Ramos (cell line): ENCODE data around the gene CTIF.

ENCODE experiments used
- in situ Hi-C: fragments of 300-500 bp; cut with MboI; formaldehyde crosslinking; loops from one replicate; pipeline ENCODE4 v1.14.3; 2022; ENCODE audit warnings: low sequenced_read_pairs; ENCODE audit not compliant: unreplicated experiment

CTIF gene

DNA sequence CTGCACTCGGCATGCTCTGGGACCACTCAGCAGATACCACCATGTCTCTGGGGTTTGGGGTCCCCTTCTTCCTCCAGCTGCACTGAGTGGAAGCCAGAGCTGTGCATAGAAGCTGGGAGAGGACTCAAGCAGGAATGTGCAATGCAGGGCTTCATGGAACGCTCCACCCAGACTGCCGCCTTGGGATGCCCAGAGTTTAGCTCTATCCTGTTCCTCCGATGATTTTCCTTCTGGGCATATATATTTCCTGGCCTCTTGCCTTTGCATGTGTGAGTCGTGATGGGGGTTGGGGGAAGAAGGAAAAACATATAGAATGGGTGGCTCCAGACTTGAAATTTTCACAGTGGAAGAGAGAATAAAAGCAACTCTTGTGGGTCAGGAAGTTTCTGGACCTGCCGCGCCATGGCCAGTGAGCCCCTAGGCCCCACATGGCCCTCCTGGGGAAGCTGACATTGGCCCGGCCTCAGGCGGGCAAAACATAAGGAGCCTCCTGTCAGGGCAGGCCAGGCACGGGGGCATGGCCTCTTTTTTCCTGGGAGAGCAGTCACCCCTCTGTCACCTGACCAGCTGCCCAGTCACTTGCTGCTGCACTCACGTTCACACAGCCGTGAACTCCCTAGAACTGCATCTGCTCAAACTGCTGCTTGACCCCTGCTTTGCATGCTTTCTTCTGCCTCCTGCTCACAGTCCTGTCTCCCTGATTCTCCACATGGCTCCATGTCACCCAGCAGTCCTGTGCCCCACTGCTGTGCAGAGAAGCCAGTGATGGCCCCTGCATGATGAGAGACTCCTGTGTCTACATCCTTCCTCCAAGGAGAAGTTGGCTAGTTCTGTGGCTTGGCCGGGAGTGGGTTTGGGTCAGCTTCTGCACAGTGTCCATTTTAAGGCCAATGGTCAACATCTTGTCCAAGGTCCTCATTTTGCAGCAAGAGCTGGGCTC is 197.8 kb downstream of the CTIF start:
- in situ Hi-C loops: no loop called here

DNA sequence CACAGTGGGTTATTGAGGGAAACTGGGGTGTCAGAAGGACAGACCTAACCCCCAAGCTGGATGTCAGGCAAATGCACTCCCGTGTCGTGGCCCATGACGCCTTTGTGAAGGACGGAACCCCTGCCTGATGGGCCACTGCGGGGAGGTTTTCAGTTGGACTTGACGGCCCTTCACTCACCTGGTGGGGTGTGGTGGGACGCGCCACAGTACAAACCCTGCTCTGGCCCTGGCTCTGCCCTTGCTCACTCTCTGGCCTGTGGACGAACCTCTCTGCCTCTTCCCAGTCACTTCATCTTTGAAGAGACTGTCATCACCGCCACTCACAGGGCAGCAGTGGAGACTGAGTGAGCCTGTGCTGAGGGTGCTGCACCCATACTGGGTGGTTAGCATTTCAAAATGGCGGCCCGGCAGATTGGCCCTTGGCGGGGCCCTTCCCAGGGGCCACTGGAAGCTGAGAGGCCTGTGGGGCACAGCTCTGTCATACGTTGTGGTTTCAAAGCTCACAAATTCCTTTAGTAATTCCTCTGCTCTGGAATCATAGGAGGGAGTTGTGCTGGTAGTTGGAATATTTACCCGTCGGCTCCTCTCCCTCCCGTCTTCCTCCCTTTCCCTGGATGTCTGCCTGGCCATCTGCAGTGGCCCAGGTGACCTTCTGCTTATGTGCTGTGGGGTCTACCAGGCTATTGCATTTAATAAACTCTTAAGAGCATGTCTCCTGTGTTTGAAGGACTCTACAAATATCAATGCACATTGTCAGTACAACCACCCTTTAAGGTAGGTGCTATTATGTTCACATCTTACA is 200.6 kb downstream of the CTIF start:
- in situ Hi-C loops: no loop called here

GRCh38 chr18:48740068-48740440 is 201.2 kb downstream of the CTIF start:
- in situ Hi-C loops: no loop called here

DNA sequence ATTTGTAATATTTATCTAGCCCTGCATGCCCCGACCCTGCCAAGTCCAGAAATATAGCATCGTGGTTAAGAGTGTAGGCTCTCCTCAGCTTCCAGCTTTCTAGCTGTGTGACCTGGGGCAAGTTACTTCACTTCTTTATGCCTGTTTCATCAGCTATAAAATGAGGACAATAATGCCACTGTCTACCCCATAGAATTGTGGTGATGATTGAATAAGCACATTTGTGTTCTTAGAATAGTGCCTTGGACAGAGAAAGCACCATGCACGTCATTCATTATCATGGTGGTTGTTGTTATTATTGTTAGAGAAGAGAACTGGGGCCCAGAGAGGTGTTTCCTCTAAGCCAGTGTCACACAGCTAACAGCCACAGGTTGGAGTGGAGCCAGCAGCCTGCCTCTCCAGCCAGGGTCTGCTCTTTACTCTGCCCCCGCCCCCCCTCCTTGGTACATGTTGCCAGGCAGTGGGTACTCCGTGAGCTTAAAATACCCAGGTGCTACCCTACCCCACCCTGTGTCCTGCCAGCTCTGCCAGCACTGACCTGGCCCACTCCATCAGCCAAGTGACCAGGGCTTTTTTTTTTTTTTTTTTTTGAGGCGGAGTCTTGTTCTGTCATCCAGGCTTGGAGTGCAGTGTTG is 202.1 kb downstream of the CTIF start:
- in situ Hi-C loops: no loop called here

DNA sequence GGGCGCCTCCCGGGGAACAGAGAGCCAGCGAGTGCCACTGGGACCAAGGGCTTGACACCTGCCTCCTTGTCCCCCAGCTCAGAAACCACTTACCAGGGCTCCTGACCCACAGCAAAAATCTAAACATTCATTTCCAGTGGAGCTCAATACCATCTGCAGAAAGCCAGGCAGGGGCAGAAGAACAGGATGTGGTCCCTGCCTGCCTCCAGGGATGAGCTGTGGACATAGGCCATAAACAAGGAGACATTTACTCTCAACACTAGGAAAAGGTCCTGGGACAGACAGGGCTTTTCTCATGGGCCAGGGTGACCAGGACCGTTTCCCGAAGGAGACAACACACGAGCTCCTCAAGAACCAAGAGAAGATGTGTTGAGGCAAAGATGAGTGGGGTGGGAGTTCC is 203.0 kb downstream of the CTIF start:
- in situ Hi-C loops: no loop called here

- in situ Hi-C loops: no loop called here
Measured at GRCh38 chr18:48742304-48742703, 203.5 kb downstream of the CTIF start.

GRCh38 chr18:48742706-48743475 is 204.1 kb downstream of the CTIF start:
- in situ Hi-C loops: no loop called here

- in situ Hi-C loops: no loop called here
Measured at GRCh38 chr18:48743886-48744285, 205.1 kb downstream of the CTIF start.

DNA sequence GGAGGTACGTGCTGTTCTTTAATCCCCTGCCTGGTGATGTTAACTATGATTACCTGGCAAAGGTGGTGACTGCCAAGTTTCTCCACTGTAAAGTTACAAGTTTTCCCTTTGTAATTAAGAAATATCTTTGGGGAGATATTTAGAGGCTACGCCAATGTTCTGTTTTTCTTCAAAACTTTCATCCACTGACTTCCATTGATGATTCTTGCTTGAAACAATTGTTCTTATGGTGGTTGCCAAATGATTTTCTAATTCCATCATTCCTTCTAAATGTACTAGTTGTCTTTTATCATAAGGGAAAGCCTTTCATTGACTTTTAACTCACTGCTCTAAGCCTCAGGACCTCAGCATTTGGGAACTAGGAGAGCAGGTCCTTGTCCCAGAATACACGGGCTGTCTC is 206.5 kb downstream of the CTIF start:
- in situ Hi-C loops: no loop called here

- in situ Hi-C loops: no loop called here
Measured at GRCh38 chr18:48749768-48750167, 210.9 kb downstream of the CTIF start.

DNA sequence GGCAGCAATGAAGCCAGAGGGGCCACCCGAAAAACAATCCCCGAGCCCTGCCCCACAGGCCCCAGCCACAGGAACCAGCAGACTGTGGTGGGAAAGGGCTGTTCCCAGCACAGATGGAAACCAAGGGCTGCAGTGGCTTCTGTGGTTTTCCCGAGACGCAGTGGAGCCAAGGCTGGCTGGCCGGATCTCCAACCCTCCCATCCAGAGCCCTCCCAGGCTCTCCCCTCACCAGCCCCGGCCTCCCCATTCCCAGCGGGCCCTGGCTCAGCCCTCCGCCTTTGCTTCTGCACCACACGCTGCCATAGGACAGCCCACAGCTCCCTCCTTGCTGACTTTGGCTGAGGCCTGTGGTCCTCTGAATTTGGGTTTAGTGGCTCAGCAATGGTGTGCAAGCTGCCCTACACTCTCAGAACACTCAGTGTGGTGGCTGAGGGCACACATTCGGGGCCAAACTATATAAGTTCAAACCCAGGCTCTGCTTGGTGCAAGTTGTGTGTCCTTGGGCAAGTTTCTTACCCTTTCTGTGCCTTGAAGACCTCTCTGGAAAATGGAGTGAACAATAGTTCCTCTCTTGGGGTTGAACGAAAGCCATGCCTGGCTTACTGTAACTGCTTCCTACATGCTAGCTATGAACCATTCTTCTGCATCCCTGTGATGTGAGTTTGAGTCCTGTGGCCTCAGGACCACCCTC is 211.8 kb downstream of the CTIF start:
- in situ Hi-C loops: no loop called here

DNA sequence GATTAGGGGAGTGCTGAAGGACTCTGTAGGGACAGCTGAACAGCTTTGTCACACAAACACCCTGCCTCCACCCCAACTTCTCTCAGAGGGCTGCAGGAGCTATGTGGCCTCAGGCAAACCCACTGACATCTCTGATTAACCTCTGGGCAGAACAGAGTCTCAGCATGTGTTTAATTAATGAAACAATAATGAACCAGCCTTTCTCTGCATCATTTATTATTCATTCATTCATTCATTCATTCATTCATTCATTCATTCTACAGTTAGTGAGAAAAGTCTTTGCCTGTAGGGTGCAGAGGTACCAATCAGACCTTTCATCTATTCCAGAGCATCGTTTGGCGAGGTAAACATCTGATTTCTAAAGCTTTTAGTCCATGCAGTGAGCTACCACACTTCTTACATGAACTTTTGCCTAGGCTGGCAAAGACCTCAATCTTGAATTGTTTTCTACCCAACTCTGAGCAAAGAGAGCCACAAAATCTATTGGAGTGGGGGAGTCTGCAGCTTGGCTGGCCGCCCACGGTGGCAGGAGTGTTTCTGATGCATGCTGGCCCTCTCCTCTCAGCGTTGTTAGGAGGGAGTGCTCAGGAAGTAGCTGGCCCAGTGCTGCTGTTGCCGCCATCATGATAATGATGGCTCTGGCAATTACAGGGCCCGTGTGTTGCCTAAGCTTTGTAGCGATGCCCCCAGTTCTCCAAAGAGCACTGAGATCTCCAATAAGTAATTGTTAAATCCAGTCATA is 213.1 kb downstream of the CTIF start:
- in situ Hi-C loops: no loop called here

- in situ Hi-C loops: no loop called here
Measured at GRCh38 chr18:48752478-48752877, 213.6 kb downstream of the CTIF start.

DNA sequence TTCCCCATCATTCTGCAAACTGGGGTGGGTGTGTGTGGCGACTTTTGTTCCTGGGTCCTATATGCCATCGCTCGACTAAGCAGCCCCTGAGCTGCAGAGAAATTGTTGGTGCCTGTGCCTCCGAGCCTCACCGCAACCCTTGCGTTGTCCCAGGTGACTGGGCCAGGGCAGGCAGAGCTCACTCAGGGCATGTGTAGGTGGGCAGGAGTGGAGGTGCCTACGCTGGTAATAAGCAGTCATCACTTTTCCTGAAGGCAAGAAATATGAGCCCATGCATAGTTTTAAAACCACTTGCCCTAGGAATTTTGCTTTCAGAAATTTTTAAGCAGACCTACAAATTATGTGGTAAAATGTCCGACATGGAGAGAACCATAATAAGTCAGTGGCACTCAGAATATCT is 214.1 kb downstream of the CTIF start:
- in situ Hi-C loops: no loop called here

- in situ Hi-C loops: no loop called here
Measured at GRCh38 chr18:48753691-48754090, 214.9 kb downstream of the CTIF start.

- in situ Hi-C loops: no loop called here
Measured at GRCh38 chr18:48754559-48754958, 215.7 kb downstream of the CTIF start.

- in situ Hi-C loops: no loop called here
Measured at GRCh38 chr18:48754993-48755473, 216.2 kb downstream of the CTIF start.

DNA sequence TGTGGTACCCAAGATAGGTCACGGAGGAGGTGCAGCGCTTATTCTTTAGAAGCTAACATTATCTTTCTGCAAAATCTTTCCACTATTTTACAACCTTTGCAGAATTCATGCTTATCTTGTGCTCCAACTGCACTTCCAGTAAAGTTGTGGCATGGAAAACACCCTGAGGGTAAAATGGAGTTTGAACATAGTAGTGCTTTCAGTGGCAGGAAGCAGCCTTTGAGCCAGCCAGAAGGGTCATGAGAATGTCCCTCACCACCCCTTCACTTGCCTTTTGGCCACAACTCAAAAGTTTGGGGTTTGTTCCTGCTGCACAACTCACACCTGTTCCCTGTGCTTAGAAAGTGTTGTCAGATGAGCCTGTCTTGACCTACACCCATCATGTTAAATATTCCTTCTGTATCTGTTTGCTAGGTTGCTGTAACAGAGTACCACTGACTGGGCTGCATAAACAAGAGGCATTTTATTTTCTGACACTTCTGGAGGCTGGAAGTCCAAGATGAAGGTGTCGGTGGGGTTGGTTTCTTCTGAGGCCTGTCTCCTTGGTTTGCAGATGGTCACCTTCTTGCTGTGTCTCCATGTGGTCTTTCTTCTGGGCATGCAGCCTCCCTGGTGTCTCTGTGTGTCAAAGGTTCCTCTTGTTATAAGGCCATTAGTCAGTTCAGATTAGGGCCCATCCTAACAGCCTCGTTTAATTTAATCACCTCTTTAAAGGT is 217.8 kb downstream of the CTIF start:
- in situ Hi-C loops: no loop called here
